Skin of body (tissue), 2 donors: ENCODE results near the gene ERCC3. TPM values are rescaled to one million over a fixed set of nuclear protein-coding genes. Genes with fewer than 3 reads are reported as not detected.
"Not testable (repeated sequence)": the region's sequence is repeated elsewhere in the genome, so short reads cannot be mapped to it uniquely, and the experiment has no call there.

ENCODE experiments used
- DNase-seq: peaks from one replicate; lab custom pipeline; 2025; lab: John Stamatoyannopoulos, UW
- total RNA-seq: library from RNA; depleted of rRNA; stranded (reverse); fragments of >200 nt; gene quantifications from one replicate; pipeline ENCODE4 v1.2.3, GENCODE V29; 2014

ERCC3 gene
- total RNA-seq, 1 donor from 2014 or later, result 30.6 TPM

DNA sequence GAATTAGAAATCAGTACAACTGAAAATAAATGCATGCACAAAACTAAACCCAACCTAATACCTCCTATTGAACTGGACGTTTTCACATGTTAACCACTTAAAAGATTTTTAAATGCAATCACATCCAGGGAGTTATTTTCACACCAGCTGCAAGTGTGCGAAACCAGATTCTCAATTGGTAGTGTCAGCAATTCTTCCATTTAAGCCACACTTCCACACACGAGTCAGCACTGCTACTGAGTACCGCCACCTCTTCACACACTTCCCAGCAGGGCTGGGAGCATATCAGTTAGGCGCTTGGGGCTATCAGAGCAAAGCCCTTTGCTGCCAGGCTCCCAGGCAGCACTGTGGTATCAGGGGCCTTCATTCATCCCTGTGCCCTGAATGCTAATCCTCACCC lies 14.2 kb downstream of the ERCC3 start:
- DNase-seq, result no peak

DNA sequence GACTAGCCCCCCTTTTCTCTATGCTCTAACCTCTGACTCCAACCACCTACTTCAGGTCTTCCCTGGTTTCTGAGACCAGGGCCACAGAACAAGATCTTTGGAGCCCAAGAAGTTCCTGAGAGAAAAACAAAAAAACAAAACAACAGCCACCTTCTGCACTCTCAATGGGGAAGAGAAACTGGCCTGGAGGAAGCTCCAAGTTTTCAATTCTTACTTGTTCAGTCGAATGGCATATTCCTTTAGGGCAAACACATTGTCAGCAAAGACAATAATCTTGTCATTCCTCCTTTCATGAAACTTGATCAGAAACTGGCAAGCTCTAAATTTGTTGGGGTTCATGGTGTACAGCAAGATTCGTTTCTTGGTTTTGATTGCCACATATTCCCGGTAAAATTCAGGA lies 15.0 kb downstream of the ERCC3 start:
- no peak for DNase-seq

DNA sequence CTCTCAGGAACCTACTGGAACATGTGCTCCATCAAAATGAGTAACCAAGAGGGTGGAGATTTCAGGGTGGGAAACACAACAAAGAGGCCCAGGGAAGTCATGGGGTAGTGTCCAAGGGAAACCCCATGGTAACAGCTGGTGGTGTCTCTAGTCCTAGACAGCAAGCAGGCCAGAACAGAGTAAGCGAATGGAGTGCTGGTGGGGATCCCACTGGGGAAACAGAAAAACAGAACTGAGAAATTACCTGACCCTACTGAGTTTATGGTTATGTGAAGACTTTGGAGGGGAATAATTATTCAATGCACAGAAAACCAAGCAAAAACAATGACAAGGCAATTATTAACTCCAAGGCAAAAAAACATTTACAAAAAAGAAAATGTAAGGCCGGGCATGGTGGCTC lies 16.9 kb downstream of the ERCC3 start:
- DNase-seq, result no peak

- DNase-seq, result no peak
These were observed 18.2 kb downstream of the ERCC3 start for GRCh38 chr2:127275789-127276188.

DNA sequence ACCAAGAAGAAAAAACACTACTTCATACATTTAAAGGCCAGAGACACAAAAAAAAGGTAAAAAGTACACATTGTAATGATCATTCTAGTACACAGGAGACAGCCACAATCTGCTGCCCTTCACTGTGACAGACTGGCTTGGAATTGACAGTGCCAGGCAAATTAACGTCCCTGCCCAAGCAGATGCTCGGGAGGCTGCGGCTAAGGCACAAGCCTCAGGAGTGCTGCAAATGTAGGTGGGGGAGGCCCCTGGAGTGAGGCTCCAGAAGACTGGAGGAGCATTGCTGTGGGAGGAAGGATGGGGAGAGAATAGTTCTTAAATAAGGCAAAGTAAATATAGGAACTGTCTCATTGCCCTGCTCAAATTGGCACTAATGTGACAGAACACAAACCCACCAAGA lies 18.6 kb downstream of the ERCC3 start:
- no peak for DNase-seq

DNA sequence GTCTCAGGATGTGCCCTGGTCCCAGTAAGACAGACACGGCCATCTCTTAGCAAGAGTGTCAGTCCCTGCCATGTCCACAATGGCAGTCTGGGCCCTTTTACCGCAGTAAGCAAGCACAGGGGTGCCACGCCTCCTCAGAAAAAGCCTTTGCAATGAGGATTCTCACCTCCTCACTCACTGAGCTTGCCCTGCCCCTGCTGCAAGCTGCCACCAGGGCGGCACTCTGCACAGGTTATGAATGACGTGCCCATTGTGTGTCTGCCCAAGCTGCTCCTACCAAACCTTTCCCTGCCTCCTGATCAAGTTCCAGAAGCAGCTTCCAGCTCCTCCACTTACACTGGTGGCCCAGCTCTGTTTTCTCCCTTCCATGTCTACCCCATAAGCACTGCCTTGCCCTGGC lies 23.3 kb downstream of the ERCC3 start:
- DNase-seq, result no peak

GRCh38 chr2:127261804-127262406 lies 32.0 kb downstream of the ERCC3 start:
- peak; percentile 23 for DNase-seq

GRCh38 chr2:127259355-127259754 lies 34.6 kb downstream of the ERCC3 start:
- no peak for DNase-seq

- no peak for DNase-seq
These were observed 37.1 kb downstream of the ERCC3 start for GRCh38 chr2:127256866-127257265.

DNA sequence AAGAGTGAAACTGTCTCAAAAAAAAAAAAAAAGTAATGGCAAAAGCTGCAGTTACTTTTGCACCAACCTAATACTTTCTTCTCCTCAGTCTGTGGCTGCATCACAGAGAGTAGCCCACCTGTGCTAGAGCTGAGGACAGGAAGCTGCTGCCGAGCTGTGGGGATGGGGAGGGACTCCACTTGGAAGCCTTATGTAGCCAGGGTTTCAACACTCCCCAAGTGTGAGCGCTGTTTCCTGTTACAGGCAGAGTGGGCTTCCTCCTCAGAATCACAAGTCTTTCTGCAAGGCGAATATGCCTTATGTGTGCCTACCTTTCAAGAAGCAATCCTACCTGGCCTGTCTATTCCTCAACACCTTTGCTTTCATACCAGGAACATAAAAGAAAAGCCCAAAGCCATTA lies 37.6 kb downstream of the ERCC3 start:
- no peak for DNase-seq

DNA sequence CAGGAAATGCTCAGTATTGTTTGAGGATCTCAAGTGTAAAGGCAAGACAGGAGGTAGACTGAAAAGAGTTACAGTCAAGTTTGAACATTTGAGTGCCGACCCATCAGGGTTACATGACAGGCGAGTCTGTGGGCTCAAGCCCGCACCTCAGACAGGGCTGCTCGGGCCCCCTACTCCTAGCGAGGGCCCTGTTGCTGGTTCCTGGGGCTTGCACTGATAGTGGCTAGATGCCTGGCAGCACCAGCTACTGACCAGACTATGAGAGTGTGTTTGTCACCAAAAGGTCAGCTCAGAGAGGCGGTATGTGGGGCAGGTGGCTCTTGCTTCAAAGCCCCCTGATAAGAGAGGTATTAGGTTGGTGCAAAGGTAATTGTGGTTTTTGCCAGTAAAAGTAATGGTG lies 38.2 kb downstream of the ERCC3 start:
- DNase-seq, result no peak

DNA sequence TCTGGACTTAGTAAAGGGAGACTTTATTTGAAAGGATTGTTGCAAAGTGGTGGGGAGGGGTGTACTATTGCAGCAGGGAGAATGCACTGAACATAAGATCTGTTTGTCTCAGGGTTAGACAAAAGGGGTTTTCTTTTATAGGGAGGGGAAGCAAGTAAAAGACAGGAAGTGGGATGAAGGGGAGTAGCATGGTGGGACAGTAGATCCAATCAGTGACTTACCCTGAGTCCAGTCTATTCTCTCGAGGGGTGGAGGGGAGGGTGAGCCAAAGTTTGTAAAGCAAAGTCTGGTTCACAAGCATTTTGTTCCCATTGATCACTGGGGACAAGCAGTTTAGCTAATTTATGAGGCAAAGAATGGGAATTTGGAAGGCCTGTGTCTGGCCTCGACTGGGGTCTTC lies 38.8 kb downstream of the ERCC3 start:
- peak; percentile 30 for DNase-seq

GRCh38 chr2:127254386-127254981 lies 39.5 kb downstream of the ERCC3 start:
- DNase-seq, result no peak

DNA sequence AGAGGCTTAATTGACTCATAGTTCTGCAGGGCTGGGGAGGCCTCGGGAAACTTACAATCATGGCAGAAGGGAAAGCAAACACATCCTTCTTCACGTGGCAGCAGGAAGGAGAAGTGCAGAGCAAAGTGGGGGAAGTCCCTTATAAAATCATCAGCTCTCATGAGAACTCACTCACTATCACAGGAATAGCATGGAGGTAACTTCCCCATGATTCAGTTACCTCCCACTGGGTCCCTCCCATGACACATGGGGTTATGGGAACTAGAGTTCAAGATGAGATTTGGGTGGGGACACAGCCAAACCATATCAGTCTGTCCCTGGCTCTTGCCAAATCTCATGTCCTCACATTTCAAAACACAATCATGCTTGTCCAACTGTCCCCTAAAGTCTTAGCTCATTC lies 52.8 kb downstream of the ERCC3 start:
- DNase-seq, result not testable (repeated sequence)

- DNase-seq, result no peak
These were observed 54.5 kb downstream of the ERCC3 start for GRCh38 chr2:127239395-127239794.

DNA sequence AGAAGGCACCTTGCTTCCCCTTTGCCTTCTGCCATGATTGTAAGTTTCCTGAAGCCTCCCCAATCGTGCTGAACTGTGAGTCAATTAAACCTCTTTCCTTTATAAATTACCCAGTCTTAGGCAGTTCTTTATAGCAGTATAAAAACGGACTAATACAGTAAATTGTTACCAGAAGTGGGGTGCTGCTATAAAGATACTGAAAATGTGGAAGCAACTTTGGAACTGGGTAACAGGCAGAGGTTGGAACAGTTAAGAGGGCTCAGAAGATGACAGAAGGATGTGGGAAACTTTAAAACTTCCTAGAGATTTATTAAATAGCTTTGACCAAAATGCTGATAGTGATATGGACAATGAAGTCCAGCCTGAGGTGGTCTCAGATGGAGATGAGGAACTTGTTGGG lies 56.2 kb downstream of the ERCC3 start:
- DNase-seq, result not testable (repeated sequence)

- no peak for DNase-seq
These were observed 58.8 kb downstream of the ERCC3 start for GRCh38 chr2:127235082-127235702.

DNA sequence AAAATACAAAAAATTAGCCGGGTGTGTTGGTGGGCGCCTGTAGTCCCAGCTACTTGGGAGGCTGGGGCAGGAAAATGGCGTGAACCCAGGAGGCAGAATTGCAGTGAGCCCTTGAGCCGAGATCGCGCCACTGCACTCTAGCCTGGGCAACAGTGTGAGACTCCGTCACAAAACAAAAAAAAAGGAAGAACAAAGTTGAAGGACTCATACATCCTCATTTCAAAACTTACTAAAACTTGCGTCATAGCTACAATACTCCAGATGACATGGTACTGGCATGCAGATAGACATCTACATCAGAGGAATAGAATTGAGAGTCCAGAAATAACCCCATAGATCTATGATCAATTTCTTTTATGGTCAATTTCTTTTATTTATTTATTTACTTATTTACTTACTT lies 60.2 kb downstream of the ERCC3 start:
- DNase-seq, result no peak

- DNase-seq, result peak; percentile 33
These were observed 62.6 kb downstream of the ERCC3 start for GRCh38 chr2:127231130-127231865.

DNA sequence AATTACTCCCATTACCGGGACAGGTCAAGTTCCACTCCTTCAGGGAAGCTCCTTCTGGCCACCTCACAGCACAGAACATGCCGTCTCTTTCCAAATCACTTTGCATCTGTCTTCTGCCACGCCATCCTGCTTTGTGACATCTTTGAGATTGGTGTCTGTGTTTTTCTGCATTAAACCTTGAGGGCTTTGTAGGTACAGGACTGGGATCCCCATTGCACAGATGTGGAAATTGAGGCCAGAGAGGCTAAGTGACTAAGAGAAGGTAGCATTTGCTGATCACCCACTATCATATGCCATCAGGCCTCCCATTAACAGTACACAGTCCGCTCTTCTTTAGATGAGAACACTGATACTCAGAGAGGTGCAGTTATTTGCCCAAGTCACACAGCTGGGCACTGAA lies 64.4 kb downstream of the ERCC3 start:
- DNase-seq, result no peak

DNA sequence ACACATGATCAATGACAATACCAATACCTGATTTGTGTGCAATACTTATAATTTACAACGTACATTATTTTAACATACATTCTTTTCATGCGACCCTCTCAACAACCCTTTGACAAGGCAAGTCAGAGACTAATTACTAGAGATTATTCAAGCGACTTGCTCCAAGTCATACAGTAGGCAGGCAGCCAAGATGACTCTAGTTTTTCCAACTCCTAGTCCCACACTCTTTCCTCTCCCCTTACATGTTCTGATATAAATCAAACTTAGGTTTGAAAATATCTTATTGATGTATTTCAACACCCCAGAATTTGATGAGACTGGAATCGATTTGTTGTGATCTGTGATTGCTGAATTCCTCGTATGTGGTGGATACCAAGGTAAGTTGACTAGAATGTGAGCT lies 65.8 kb downstream of the ERCC3 start:
- DNase-seq, result peak; percentile 46

DNA sequence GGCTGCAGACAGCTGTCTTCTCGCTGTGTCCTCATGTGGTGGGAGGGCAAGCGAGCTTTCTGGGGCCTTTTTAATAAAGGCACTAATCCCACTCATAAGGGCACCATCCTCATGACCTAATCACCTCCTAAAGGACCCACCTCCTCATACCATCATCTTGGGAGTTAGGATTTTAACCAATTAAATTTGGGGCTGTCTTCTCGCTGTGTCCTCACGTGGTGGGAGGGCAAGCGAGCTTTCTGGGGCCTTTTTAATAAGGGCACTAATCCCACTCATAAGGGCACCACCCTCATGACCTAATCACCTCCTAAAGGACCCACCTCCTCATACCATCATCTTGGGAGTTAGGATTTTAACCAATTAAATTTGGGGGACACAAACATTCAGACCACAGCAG lies 66.7 kb downstream of the ERCC3 start:
- DNase-seq, result not testable (repeated sequence)
